Ascending aorta (tissue), 2 donors: ENCODE results near the gene THRB. TPM values are rescaled to one million over a fixed set of nuclear protein-coding genes. Genes with fewer than 3 reads are reported as not detected.

ENCODE experiments used
- DNase-seq, 2 donors: peaks; one replicate each; pipeline ENCODE4 v3.0.0-alpha.2; 2019; ENCODE audit warnings: low spot score in 2 of 2
- H3K27ac ChIP-seq, 2 donors: fragments of 200-600 bp; sonication (generic); one replicate each; pipeline ENCODE4 v1.5.1; 2016 to 2017; ENCODE audit warnings: mild to moderate bottlenecking in 1 of 2
- H3K27me3 ChIP-seq: fragments of 200-600 bp; sonication (generic); one replicate; pipeline ENCODE4 v1.5.1; 2017
- H3K36me3 ChIP-seq, 2 donors: fragments of 200-600 bp; sonication (generic); one replicate each; pipeline ENCODE4 v1.5.1; 2016
- H3K4me1 ChIP-seq, 2 donors: fragments of 200-600 bp; sonication (generic); one replicate each; pipeline ENCODE4 v1.5.1; 2016 to 2017; ENCODE audit warnings: mild to moderate bottlenecking in 1 of 2
- H3K4me3 ChIP-seq, 2 donors: fragments of 200-600 bp; sonication (generic); one replicate each; pipeline ENCODE4 v1.5.1; 2016 to 2017; ENCODE audit warnings: mild to moderate bottlenecking in 1 of 2
- H3K9me3 ChIP-seq, 2 donors: fragments of 200-600 bp; sonication (generic); one replicate each; pipeline ENCODE4 v1.5.1; 2016
- CTCF ChIP-seq, 3 experiments: fragments of 200-600 bp in 2 of 3; fragments of 450-650 bp in 1 of 3; sonication (generic) in 2 of 3; IDR thresholded peaks; one replicate each; pipeline ENCODE4 v1.5.1; 2016 to 2019; ENCODE audit warnings: antibody characterized with exemption in 3 of 3, mild to moderate bottlenecking in 1 of 3, moderate library complexity in 1 of 3
- intact Hi-C: fragments of 100-400 bp; cut with DNase I; formaldehyde crosslinking; loops from one replicate; pipeline ENCODE4 v1.15.1; 2023
- total RNA-seq: library from RNA; depleted of rRNA; stranded (reverse); fragments of >200 nt; gene quantifications from one replicate; pipeline ENCODE4 v1.1.0, GENCODE V29; 2016

Gene THRB
- total RNA-seq, 1 donor from 2014 or later = 24.7 TPM

- H3K9me3 ChIP-seq = no peaks in the 10 kb centered on the region
- H3K4me3 ChIP-seq = no peak overlapping the region
- no peak for DNase-seq
- TF ChIP-seq CTCF (IDR thresholded peaks at IDR 0.05) = no peak
- peaks cover 0 to 7% of the 10 kb centered on the region in 2 donors for H3K4me1 ChIP-seq
- H3K27ac ChIP-seq = peak overlapping the region in 1 of 2 donors; percentile 14
- no peaks in the 10 kb centered on the region for H3K36me3 ChIP-seq
- no peaks in the 10 kb centered on the region for H3K27me3 ChIP-seq
- intact Hi-C loops = no loop called here
Measured at GRCh38 chr3:24087469-24087868, 407.2 kb downstream of the THRB start.

GRCh38 chr3:24086617-24087404 lies 407.8 kb downstream of the THRB start:
- Histone ChIP-seq H3K9me3 (no peaks in the 10 kb centered on the region), H3K4me1 (peaks cover 0 to 7% of the 10 kb centered on the region in 2 donors), H3K27ac (peak overlapping the region; percentile 1 to 14), H3K27me3 (no peaks in the 10 kb centered on the region), H3K4me3 (no peak overlapping the region), H3K36me3 (no peaks in the 10 kb centered on the region)
- no peak for DNase-seq
- intact Hi-C loops = no loop called here
- no peak for TF ChIP-seq CTCF (IDR thresholded peaks at IDR 0.05)

GRCh38 chr3:24086206-24086605 lies 408.4 kb downstream of the THRB start:
- Histone ChIP-seq H3K27me3 (no peaks in the 10 kb centered on the region), H3K4me3 (no peak overlapping the region), H3K27ac (peak overlapping the region; percentile 1 to 14), H3K9me3 (no peaks in the 10 kb centered on the region), H3K36me3 (no peaks in the 10 kb centered on the region), H3K4me1 (peaks cover 0 to 7% of the 10 kb centered on the region in 2 donors)
- DNase-seq = no peak
- intact Hi-C loops = no loop called here
- no peak for TF ChIP-seq CTCF (IDR thresholded peaks at IDR 0.05)

- H3K4me1 ChIP-seq = peaks cover 0 to 3% of the 10 kb centered on the region in 2 donors
- H3K27ac ChIP-seq = no peak overlapping the region
- no peak for DNase-seq
- intact Hi-C loops = no loop called here
- no peaks in the 10 kb centered on the region for H3K36me3 ChIP-seq
- H3K4me3 ChIP-seq = no peak overlapping the region
- H3K9me3 ChIP-seq = peaks cover 0 to 6% of the 10 kb centered on the region in 2 donors
- H3K27me3 ChIP-seq = no peaks in the 10 kb centered on the region
- no peak for TF ChIP-seq CTCF (IDR thresholded peaks at IDR 0.05)
Measured at GRCh38 chr3:24072193-24072592, 422.5 kb downstream of the THRB start.

- Histone ChIP-seq H3K27me3 (no peaks in the 10 kb centered on the region), H3K36me3 (no peaks in the 10 kb centered on the region), H3K9me3 (no peaks in the 10 kb centered on the region), H3K27ac (no peak overlapping the region), H3K4me3 (no peak overlapping the region), H3K4me1 (peaks cover 0 to 3% of the 10 kb centered on the region in 2 donors)
- peak; percentile 19 to 39 (median 19) for TF ChIP-seq CTCF (IDR thresholded peaks at IDR 0.05)
- intact Hi-C loops = loop anchor here (10.0 kb wide), 1 partner anchor 166 kb away; no protein-coding TSS in a partner anchor
- DNase-seq = no peak
Measured at GRCh38 chr3:24069045-24069444, 425.6 kb downstream of the THRB start.
